Activated CD4-positive, alpha-beta memory T cell treated with anti-CD3 and anti-CD28 coated beads, Interleukin-2, amount 10 ng/mL, durations not matched to agents 7 days and 5 days (primary cell): ENCODE data around the gene PPP3CA. TPM values are rescaled to one million over a fixed set of nuclear protein-coding genes. Genes with fewer than 3 reads are reported as not detected.
"Not testable (repeated sequence)": the region's sequence is repeated elsewhere in the genome, so short reads cannot be mapped to it uniquely, and the experiment has no call there.

Experiments used
- CTCF ChIA-PET: fragments of 350-600 bp; sonication (Branson Sonifier 250); formaldehyde crosslinking; loops from one replicate; lab custom pipeline; 2021; ENCODE audit warnings: antibody characterized with exemption, inconsistent platforms; lab: Charles Lee
- POLR2A ChIA-PET: fragments of 350-600 bp; sonication (Branson Sonifier 250); formaldehyde crosslinking; loops from one replicate; lab custom pipeline; 2021; ENCODE audit warnings: antibody characterized with exemption; lab: Charles Lee
- DNase-seq: peaks from one replicate; pipeline ENCODE4 v3.0.0-alpha.2; 2020
- H3K27ac Mint-ChIP-seq: one replicate; pipeline ENCODE4 v1.8.0; 2021; ENCODE audit warnings: mild to moderate bottlenecking, mixed read lengths
- H3K27me3 Mint-ChIP-seq: one replicate; pipeline ENCODE4 v1.8.0; 2021; ENCODE audit warnings: mixed read lengths
- H3K36me3 Mint-ChIP-seq: one replicate; pipeline ENCODE4 v1.8.0; 2021; ENCODE audit warnings: low read depth, mixed read lengths
- H3K4me1 Mint-ChIP-seq: one replicate; pipeline ENCODE4 v1.8.0; 2021; ENCODE audit warnings: mixed read lengths
- H3K4me3 Mint-ChIP-seq: one replicate; pipeline ENCODE4 v1.8.0; 2021; ENCODE audit warnings: mild to moderate bottlenecking, mixed read lengths
- H3K9me3 Mint-ChIP-seq: one replicate; pipeline ENCODE4 v1.8.0; 2021; ENCODE audit warnings: mixed read lengths
- total RNA-seq, 2 experiments: library from RNA; stranded (reverse); gene quantifications; one replicate each; pipeline ENCODE4 v1.2.3, GENCODE V29; 2021

The PPP3CA gene
- total RNA-seq, 2 experiments from 2014 or later, result 45.5 to 48.6 TPM

DNA sequence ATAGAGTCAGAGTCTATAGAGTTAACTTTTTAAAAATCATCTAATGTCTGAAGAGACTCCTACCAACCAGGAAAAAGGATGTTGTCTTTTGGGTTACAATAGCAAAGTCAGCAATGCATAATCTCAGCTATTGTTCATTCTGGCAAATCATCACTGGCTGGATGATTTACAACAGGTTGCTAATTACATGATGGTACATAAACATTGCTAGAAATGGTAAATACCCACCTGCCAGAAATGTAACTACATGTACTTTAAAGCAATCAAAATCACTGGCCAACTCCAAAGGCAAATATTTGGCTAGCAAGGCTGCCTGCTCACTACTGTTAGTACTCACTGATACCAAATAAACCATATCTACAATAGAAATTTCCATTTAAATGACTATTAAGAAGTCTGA, 91.1 kb downstream of the PPP3CA start:
- peaks cover 25% of the 10 kb centered on the region for H3K4me1 Mint-ChIP-seq
- CTCF ChIA-PET, result no interaction called here
- no peaks in the 10 kb centered on the region for H3K36me3 Mint-ChIP-seq
- no peak overlapping the region for H3K27ac Mint-ChIP-seq
- no peaks in the 10 kb centered on the region for H3K27me3 Mint-ChIP-seq
- no peaks in the 10 kb centered on the region for H3K9me3 Mint-ChIP-seq
- H3K4me3 Mint-ChIP-seq, result no peak overlapping the region
- POLR2A ChIA-PET, result no interaction called here
- no peak for DNase-seq

- Mint-ChIP-seq H3K4me3 (no peak overlapping the region), H3K9me3 (no peaks in the 10 kb centered on the region), H3K27ac (no peak overlapping the region), H3K36me3 (no peaks in the 10 kb centered on the region), H3K27me3 (no peaks in the 10 kb centered on the region), H3K4me1 (peaks cover 17% of the 10 kb centered on the region)
- ChIA-PET CTCF (no interaction called here), POLR2A (no interaction called here)
- no peak for DNase-seq
Measured at GRCh38 chr4:101254776-101255175, 92.5 kb downstream of the PPP3CA start.

DNA sequence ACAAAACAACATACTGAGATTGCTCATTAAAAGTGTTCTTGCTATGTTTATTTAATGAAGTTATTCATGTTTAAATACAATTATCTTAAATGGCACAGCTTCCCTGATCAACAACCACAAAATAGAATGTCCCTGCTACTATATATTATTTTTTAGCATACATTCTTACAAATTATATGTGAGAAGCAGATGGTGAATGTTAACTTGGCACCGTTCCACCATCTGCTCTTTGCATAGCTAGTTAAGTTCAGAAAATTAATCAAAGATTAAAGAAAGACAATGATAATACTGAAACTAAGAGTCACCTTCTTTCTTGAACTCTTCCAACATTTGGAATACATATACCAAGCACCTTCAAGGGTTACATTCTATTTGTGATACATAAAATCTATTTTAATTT, 94.2 kb downstream of the PPP3CA start:
- H3K9me3 Mint-ChIP-seq, result no peaks in the 10 kb centered on the region
- no peaks in the 10 kb centered on the region for H3K36me3 Mint-ChIP-seq
- POLR2A ChIA-PET, result no interaction called here
- DNase-seq, result no peak
- CTCF ChIA-PET, result no interaction called here
- no peak overlapping the region for H3K27ac Mint-ChIP-seq
- H3K4me1 Mint-ChIP-seq, result peaks cover 4% of the 10 kb centered on the region
- H3K4me3 Mint-ChIP-seq, result no peak overlapping the region
- H3K27me3 Mint-ChIP-seq, result no peaks in the 10 kb centered on the region

GRCh38 chr4:101252721-101253120, 94.6 kb downstream of the PPP3CA start:
- H3K27ac Mint-ChIP-seq, result no peak overlapping the region
- peaks cover 4% of the 10 kb centered on the region for H3K4me1 Mint-ChIP-seq
- DNase-seq, result no peak
- H3K9me3 Mint-ChIP-seq, result no peaks in the 10 kb centered on the region
- ChIA-PET CTCF (no interaction called here), POLR2A (no interaction called here)
- H3K27me3 Mint-ChIP-seq, result no peaks in the 10 kb centered on the region
- no peak overlapping the region for H3K4me3 Mint-ChIP-seq
- H3K36me3 Mint-ChIP-seq, result no peaks in the 10 kb centered on the region

- Mint-ChIP-seq H3K4me3 (no peak overlapping the region), H3K4me1 (peaks cover 2% of the 10 kb centered on the region), H3K27me3 (no peaks in the 10 kb centered on the region), H3K36me3 (no peaks in the 10 kb centered on the region), H3K9me3 (no peaks in the 10 kb centered on the region), H3K27ac (no peak overlapping the region)
- CTCF ChIA-PET, result no interaction called here
- DNase-seq, result no peak
- POLR2A ChIA-PET, result no interaction called here
Measured at GRCh38 chr4:101251261-101251660, 96.1 kb downstream of the PPP3CA start.

DNA sequence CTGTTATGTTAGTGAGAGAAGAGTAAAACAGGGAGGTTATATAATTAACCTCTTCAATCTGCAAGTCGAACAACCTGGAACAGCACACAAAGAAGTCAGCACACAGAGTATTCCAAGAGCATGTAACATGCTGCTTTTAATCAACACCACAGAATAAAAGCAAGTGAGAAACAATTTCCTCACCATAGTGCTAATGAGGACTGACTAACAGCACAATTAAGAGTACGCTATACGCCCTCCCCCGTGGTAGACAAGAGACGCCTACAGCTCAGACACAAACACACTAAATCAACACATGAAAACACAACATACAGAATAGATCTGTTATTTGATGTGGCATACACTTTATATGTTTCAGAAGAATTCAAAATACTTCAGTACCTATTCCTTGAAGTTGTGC, 103.0 kb downstream of the PPP3CA start:
- CTCF ChIA-PET, result no interaction called here
- Mint-ChIP-seq H3K9me3 (no peaks in the 10 kb centered on the region), H3K27ac (no peak overlapping the region), H3K36me3 (no peaks in the 10 kb centered on the region), H3K27me3 (no peaks in the 10 kb centered on the region), H3K4me1 (no peaks in the 10 kb centered on the region), H3K4me3 (no peak overlapping the region)
- DNase-seq, result no peak
- POLR2A ChIA-PET, result no interaction called here

DNA sequence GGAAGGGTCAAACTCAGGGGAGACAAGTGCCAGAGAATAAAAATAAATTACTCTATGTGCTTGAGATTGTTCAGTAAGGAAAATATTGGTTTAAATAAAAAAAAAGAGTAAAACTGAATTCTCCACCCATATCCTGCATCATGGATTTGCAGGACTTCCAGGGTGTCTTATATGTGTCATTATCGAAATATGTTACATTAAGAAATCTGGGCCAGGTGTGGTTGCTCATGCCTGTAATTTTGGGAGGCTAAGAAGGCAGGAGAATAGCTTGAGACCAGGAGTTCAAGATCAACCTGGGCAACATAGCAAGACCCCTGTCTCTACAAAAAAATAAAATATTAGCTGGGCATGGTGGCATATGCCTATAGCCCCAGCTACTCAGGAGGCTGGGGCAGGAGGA, 104.9 kb downstream of the PPP3CA start:
- POLR2A ChIA-PET, result no interaction called here
- no peak for DNase-seq
- no peaks in the 10 kb centered on the region for H3K9me3 Mint-ChIP-seq
- CTCF ChIA-PET, result no interaction called here
- H3K4me3 Mint-ChIP-seq, result no peak overlapping the region
- H3K36me3 Mint-ChIP-seq, result no peaks in the 10 kb centered on the region
- no peaks in the 10 kb centered on the region for H3K4me1 Mint-ChIP-seq
- no peak overlapping the region for H3K27ac Mint-ChIP-seq
- no peaks in the 10 kb centered on the region for H3K27me3 Mint-ChIP-seq

DNA sequence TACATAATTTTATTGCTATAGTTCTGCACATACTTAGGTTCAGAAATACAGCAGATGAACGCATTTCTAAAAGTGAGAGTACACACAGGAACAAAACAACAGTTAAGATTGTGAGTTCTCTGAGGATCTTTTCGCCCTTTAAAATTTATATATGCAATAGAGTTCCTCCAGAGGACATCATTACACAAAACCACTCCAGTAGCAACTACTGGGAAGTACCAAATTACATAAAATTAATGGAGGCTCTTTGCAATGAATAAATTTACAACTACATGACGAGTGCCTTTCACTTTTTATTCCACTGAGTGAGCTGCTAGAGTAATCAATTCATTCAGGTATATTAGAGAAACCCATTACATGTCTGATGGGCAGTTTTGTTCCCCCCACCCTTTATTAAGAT, 107.2 kb downstream of the PPP3CA start:
- CTCF ChIA-PET, result no interaction called here
- H3K27ac Mint-ChIP-seq, result no peak overlapping the region
- no peaks in the 10 kb centered on the region for H3K4me1 Mint-ChIP-seq
- H3K36me3 Mint-ChIP-seq, result no peaks in the 10 kb centered on the region
- H3K9me3 Mint-ChIP-seq, result no peaks in the 10 kb centered on the region
- no peaks in the 10 kb centered on the region for H3K27me3 Mint-ChIP-seq
- DNase-seq, result no peak
- H3K4me3 Mint-ChIP-seq, result no peak overlapping the region
- POLR2A ChIA-PET, result no interaction called here

DNA sequence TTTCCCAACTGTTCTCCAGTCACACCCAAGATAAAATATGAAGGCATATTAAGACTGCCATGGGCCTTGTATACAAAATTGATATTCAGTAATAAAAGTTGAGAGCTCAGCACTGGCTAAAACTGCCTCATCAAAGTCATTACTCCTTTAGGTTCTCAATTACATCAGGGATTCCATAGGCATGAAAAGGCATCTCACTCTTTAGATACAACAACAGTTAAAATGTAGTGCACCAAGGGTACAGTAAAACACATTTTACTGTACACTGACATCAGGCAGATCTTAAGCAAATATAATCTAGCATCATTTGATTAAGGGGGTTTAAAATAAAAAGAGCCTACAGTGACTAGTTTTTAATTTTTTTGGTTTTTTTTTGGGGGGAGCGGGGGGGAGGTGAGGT, 107.7 kb downstream of the PPP3CA start:
- ChIA-PET POLR2A (no interaction called here), CTCF (no interaction called here)
- no peaks in the 10 kb centered on the region for H3K4me1 Mint-ChIP-seq
- DNase-seq, result no peak
- H3K9me3 Mint-ChIP-seq, result no peaks in the 10 kb centered on the region
- H3K4me3 Mint-ChIP-seq, result no peak overlapping the region
- H3K27me3 Mint-ChIP-seq, result no peaks in the 10 kb centered on the region
- no peak overlapping the region for H3K27ac Mint-ChIP-seq
- H3K36me3 Mint-ChIP-seq, result no peaks in the 10 kb centered on the region

- ChIA-PET CTCF (no interaction called here), POLR2A (no interaction called here)
- no peak for DNase-seq
- H3K27ac Mint-ChIP-seq, result no peak overlapping the region
- H3K9me3 Mint-ChIP-seq, result no peaks in the 10 kb centered on the region
- no peaks in the 10 kb centered on the region for H3K27me3 Mint-ChIP-seq
- H3K36me3 Mint-ChIP-seq, result no peaks in the 10 kb centered on the region
- no peaks in the 10 kb centered on the region for H3K4me1 Mint-ChIP-seq
- no peak overlapping the region for H3K4me3 Mint-ChIP-seq
Measured at GRCh38 chr4:101238706-101239105, 108.6 kb downstream of the PPP3CA start.

DNA sequence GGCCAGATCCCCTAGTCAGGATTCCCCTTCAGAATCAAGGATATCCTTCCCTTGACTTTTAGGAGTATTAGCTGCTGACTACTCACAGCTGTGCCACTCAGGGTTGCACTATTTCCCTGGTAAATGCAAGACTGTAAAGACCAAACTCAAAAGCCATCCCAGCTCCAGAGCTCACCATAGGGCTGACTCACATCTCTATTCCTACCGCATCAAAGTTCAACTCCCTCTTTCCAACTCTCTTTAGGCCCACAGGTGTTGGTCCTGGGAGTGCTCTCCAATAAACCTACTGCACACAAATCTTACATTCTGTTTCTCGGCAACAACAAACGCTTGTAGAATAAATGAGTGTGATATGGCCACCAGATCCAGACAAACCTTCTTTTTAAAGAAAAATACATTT, 109.6 kb downstream of the PPP3CA start:
- no peaks in the 10 kb centered on the region for H3K36me3 Mint-ChIP-seq
- H3K4me3 Mint-ChIP-seq, result no peak overlapping the region
- ChIA-PET CTCF (no interaction called here), POLR2A (no interaction called here)
- no peak overlapping the region for H3K27ac Mint-ChIP-seq
- DNase-seq, result no peak
- H3K4me1 Mint-ChIP-seq, result no peaks in the 10 kb centered on the region
- H3K9me3 Mint-ChIP-seq, result no peaks in the 10 kb centered on the region
- H3K27me3 Mint-ChIP-seq, result no peaks in the 10 kb centered on the region

GRCh38 chr4:101236097-101236496, 111.2 kb downstream of the PPP3CA start:
- ChIA-PET POLR2A (interaction anchor here (0.6 kb wide), 1 partner anchor 99 kb away, joined by 3 read pairs; no protein-coding TSS in a partner anchor), CTCF (no interaction called here)
- Mint-ChIP-seq H3K4me3 (no peak overlapping the region), H3K27ac (no peak overlapping the region), H3K4me1 (peaks cover 5% of the 10 kb centered on the region), H3K36me3 (no peaks in the 10 kb centered on the region), H3K9me3 (no peaks in the 10 kb centered on the region), H3K27me3 (no peaks in the 10 kb centered on the region)
- DNase-seq, result no peak

DNA sequence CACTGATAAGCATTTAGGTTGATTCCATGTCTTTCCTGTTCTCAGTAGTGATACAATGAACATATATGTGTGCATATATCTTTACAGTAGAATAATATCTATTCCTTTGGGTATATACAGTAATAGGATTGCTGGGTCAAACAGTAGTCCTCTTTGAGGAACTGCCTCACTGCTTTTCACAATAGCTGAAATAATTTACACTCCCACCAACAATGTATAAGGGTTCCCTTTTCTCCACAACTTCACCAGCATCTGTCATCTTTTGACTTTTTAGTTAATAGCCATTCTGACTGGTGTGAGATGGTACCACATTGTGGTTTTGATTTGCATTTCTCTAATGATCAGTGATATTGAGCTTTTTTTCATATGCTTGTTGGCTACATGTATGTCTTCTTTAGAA, 113.2 kb downstream of the PPP3CA start:
- POLR2A ChIA-PET, DNase-seq, H3K4me1 Mint-ChIP-seq, H3K27me3 Mint-ChIP-seq, CTCF ChIA-PET, H3K36me3 Mint-ChIP-seq, H3K4me3 Mint-ChIP-seq, H3K27ac Mint-ChIP-seq, H3K9me3 Mint-ChIP-seq: not testable (repeated sequence)

DNA sequence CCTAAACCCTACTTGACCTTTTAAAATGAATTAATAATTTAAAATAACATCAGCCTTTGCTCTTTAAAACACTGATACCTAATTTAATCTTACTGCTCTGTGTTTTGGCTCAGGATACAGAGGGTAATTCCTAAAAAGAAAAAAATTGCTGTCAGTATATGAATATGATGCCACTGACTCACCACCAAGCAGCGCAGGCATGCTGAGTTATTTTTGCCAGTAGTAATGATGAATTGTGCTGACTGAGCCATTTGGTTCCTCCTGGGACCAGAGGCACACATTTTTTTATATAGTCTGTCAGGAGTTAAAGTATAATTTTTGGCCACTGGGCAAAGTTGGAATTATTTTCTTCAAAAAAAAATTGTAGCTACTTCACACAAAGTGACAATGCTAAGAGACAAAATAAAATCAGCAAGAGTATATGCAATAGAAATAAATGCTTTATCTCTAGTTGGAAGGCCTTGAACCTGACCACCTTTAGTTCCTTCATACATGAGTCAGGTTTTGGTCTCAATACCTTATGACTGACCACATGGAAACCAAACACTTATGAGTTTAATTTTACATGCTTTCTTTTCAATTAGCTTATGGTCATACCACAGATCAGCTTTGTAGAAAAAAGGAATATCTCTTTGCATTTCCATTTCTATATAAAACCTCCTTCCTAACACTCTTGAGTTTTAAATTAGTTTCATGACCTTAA, 115.1 kb downstream of the PPP3CA start:
- Mint-ChIP-seq H3K4me1 (peaks cover 7% of the 10 kb centered on the region), H3K27ac (no peak overlapping the region), H3K27me3 (no peaks in the 10 kb centered on the region), H3K9me3 (peaks cover 3% of the 10 kb centered on the region), H3K36me3 (peaks cover 3% of the 10 kb centered on the region), H3K4me3 (no peak overlapping the region)
- POLR2A ChIA-PET, result no interaction called here
- DNase-seq, result no peak
- CTCF ChIA-PET, result interaction anchor here (0.6 kb wide), 1 partner anchor 74 kb away, joined by 4 read pairs; no protein-coding TSS in a partner anchor
